ENCODE measurements around the gene CDC42. TPM values are rescaled to one million over a fixed set of nuclear protein-coding genes. Genes with fewer than 3 reads are reported as not detected.

The CDC42 gene
- total and polyA plus RNA-seq, 2 of the 4 experiments (the other 2 are of a cell fraction) = 162 to 609 TPM

GRCh38 chr1:22117851-22118250 lies 65.3 kb downstream of the CDC42 start:
- ChIA-PET CTCF (no interaction called here), POLR2A (ENCODE audit: unreplicated experiment) (no interaction called here)
- no peak overlapping the region for H2AFZ ChIP-seq (replicated peaks; ENCODE audit: low read length, poor library complexity)
- peaks cover 20% of the 10 kb centered on the region for H3K4me1 ChIP-seq (ENCODE audit: control insufficient read depth, insufficient read depth, low read length)
- no peak overlapping the region for H3K27ac ChIP-seq (ENCODE audit: insufficient read depth, low read length)
- no peak overlapping the region for H3K18ac ChIP-seq (ENCODE audit: low read depth, low read length)
- no peak overlapping the region for H3K9ac ChIP-seq (ENCODE audit: low read depth, low read length)
- no peak overlapping the region for H3K4ac ChIP-seq (ENCODE audit: low read depth, low read length)
- BruUV-seq (replicated peaks) = no TSS peak
- in situ Hi-C loops (cut with MboI; ENCODE audit: low sequenced_read_pairs) = loop anchor here (10.0 kb wide), 1 partner anchor 157 kb away; no protein-coding TSS in a partner anchor
- WGBS, 2 experiments (ENCODE audit: extremely low coverage in 2 of 2, insufficient read length in 1 of 2) = 40% methylated on average over 2 of the region's 5 CpGs; no CpG with 5 or more reads in 1 of the 2 experiments
- H2AK9ac ChIP-seq (replicated peaks; ENCODE audit: low read depth, low read length, poor library complexity) = peak overlapping the region; percentile 51
- peaks cover 32 to 96% of the 10 kb centered on the region in 2 experiments for H3K79me1 ChIP-seq (ENCODE audit: low read depth in 1 of 2, low read length in 2 of 2)
- H3K4me3 ChIP-seq (ENCODE audit: insufficient read depth, low read depth, low read length) = no peak overlapping the region
- TF ChIP-seq NFE2L2 (IDR thresholded peaks at IDR 0.05; ENCODE audit: low read depth, low read length) = no peak
- TF ChIP-seq BHLHE40 (IDR thresholded peaks at IDR 0.05; ENCODE audit: low read depth, low read length) = no peak
- no peak for TF ChIP-seq MAFK (IDR thresholded peaks at IDR 0.05; ENCODE audit: low read depth, low read length)
- TF ChIP-seq, protein P1, sequence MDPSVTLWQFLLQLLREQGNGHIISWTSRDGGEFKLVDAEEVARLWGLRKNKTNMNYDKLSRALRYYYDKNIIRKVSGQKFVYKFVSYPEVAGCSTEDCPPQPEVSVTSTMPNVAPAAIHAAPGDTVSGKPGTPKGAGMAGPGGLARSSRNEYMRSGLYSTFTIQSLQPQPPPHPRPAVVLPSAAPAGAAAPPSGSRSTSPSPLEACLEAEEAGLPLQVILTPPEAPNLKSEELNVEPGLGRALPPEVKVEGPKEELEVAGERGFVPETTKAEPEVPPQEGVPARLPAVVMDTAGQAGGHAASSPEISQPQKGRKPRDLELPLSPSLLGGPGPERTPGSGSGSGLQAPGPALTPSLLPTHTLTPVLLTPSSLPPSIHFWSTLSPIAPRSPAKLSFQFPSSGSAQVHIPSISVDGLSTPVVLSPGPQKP (IDR thresholded peaks at IDR 0.05; ENCODE audit: borderline replicate concordance, low read depth, low read length) = no peak
- no peak for TF ChIP-seq USF2 (IDR thresholded peaks at IDR 0.05; ENCODE audit: low read depth, low read length)
- TF ChIP-seq MXI1 (IDR thresholded peaks at IDR 0.05; ENCODE audit: borderline replicate concordance, low read depth, low read length) = no peak
- TF ChIP-seq CHD1 (IDR thresholded peaks at IDR 0.05; ENCODE audit: low read depth, low read length) = no peak
- TF ChIP-seq RFX5 (IDR thresholded peaks at IDR 0.05; ENCODE audit: low read depth, low read length) = no peak
- H4K20me1 ChIP-seq (ENCODE audit: insufficient read depth, low read length) = peaks cover 87% of the 10 kb centered on the region
- H3K4me2 ChIP-seq (ENCODE audit: low read depth, low read length) = no peak overlapping the region
- H2AK5ac ChIP-seq (ENCODE audit: low read depth, low read length) = no peak overlapping the region
- H2BK15ac ChIP-seq (ENCODE audit: low read depth, low read length) = no peak overlapping the region
- no peak overlapping the region for H2BK120ac ChIP-seq (ENCODE audit: low read depth, low read length)
- no peak overlapping the region for H2BK5ac ChIP-seq (ENCODE audit: low read depth, low read length, poor library complexity, severe bottlenecking)
- no peaks in the 10 kb centered on the region for H3K27me3 ChIP-seq (ENCODE audit: control insufficient read depth, insufficient read depth, low read length)
- no peak overlapping the region for H3K23ac ChIP-seq (ENCODE audit: low read depth, low read length)
- dilution Hi-C loops (cut with HindIII; ENCODE audit: low sequenced_read_pairs, unreplicated experiment) = no loop called here
- no peak overlapping the region for H4K91ac ChIP-seq (ENCODE audit: insufficient read depth, low read depth, low read length)
- H4K5ac ChIP-seq (ENCODE audit: low read depth, low read length) = no peak overlapping the region
- H3K56ac ChIP-seq (ENCODE audit: extremely low read depth, insufficient read depth, low read length) = no peak overlapping the region
- no peak for DNase-seq
- no peak overlapping the region for H3K14ac ChIP-seq (replicated peaks; ENCODE audit: low read depth, low read length)
- H2BK20ac ChIP-seq (ENCODE audit: low read depth, low read length) = no peak overlapping the region
- no peak for ATAC-seq (ENCODE audit: low read depth)
- intact Hi-C loops (cut with micrococcal nuclease) = no loop called here
- H3K9me1 ChIP-seq (ENCODE audit: insufficient read depth, low read length) = peaks cover 42% of the 10 kb centered on the region
- H4K8ac ChIP-seq (ENCODE audit: low read depth in 2 of 2, low read length in 2 of 2) = no peak overlapping the region
- H3K36me3 ChIP-seq (ENCODE audit: control insufficient read depth, insufficient read depth, low read length) = peaks cover 34% of the 10 kb centered on the region
- H3K9me3 ChIP-seq (ENCODE audit: control insufficient read depth, insufficient read depth, low read length) = no peaks in the 10 kb centered on the region

Measured in IMR-90 (cell line).